HG03521 (cell line): Measurements from ENCODE around the gene DYSF.
"Not testable (repeated sequence)": the region's sequence is repeated elsewhere in the genome, so short reads cannot be mapped to it uniquely, and the experiment has no call there.

ENCODE experiments used
- ATAC-seq: cut with Tn5 transposase; IDR thresholded peaks from one replicate; pipeline ENCODE4 v1.9.1; 2021; ENCODE audit warnings: mild to moderate bottlenecking, moderate library complexity; ENCODE audit not compliant: unreplicated experiment

The DYSF gene

GRCh38 chr2:71469403-71470398, 16.3 kb downstream of the DYSF start:
- ATAC-seq = no peak

DNA sequence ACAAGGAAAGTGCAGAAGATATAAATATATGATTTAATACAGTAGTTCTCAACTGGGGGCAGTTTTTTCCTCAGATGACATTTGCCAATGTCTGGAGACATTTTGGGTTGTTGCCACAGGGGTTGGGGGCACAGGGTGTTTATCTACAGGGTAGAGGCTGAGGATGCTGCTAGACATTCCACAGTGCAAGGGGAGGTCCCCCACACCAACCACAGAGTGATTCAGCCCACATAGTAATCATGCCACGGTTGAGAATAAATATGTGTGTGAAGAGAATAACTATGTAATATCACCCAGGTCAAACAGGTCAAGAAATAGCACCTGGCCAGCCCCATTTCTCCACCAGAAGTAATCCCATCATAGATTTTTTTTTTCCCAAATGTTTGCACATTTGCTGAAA, 17.9 kb downstream of the DYSF start:
- ATAC-seq = no peak

DNA sequence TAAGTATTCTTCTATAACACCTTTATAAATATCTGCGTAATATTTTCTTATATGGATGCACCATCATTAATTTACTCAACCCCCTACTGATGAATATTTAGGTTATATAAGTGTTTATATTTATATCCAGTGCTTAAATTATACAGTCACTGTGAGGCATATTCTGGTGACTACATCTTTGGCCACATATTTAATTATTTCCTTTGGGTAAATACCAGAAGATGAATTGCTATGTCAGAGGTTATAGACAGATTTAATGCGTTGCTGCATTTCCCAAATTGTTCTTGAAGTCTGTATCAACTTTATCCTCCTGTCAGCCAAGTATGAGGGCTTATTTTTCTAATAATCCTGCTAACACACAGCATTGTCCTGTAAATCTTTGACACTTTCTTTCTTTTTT, 18.7 kb downstream of the DYSF start:
- no peak for ATAC-seq

DNA sequence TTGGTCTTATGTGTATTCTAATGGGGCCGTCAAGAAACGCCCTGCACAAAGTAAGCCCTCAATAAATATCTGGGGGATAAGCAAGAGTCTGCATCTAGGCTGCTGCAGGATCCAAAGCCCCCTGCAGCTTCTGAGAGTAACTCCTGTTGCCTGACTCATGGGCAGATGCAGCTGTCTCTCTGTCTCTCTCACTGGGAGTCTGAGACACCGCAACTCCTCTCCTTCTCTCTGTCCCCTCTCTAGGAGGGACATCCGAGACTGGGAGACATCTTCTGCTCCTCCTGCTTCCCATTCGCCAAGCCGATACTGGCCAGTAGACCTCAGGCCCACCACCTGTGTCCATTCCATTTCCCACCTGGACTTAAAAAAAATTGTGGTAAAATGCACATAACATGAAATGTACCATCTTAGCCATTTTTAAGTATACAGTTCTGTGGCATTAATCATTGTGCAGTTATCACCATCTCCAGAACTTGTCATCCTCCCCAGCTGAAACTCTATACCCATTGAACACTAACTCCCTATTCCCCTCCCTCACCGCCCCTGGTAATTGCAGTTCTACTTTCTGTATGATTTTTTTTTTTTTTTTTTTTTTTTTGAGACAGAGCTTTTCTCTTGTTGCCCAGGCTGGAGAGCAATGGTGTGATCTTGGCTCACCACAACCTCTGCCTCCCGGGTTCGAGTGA, 20.1 kb downstream of the DYSF start:
- no peak for ATAC-seq

GRCh38 chr2:71474116-71474743, 20.9 kb downstream of the DYSF start:
- no peak for ATAC-seq

DNA sequence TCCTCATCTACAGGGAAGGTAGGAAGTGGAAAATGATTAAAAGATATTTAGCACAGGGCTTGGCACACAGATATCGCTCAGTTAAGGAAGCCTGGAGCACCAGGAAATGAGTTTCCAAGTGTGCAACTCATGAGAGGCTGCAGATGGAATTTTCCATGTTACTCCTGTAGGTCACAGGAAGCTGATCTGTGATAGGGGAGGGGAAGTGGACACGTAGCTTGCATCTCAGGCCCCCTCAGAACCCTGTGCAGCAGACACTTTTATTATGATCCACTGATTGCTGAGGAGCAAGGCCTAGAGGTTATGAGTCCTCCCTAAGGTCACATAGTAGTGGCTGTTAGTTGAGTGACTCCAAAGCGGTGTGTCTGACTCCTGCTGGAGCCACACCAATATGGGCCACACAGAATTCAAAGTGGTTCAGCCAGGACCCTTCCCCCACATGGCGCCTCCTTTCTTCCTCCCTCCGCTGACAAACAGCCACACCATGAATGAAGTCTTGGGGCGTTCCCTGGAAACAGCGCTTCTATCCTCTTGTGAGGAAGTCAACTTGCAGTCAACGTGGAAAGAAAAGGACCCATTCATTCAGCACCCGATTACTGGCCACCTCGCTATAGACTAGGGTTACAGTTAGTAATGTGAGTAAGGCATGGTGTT, 21.5 kb downstream of the DYSF start:
- no peak for ATAC-seq

GRCh38 chr2:71476495-71476894, 23.1 kb downstream of the DYSF start:
- no peak for ATAC-seq

GRCh38 chr2:71477231-71477691, 23.9 kb downstream of the DYSF start:
- ATAC-seq = no peak

DNA sequence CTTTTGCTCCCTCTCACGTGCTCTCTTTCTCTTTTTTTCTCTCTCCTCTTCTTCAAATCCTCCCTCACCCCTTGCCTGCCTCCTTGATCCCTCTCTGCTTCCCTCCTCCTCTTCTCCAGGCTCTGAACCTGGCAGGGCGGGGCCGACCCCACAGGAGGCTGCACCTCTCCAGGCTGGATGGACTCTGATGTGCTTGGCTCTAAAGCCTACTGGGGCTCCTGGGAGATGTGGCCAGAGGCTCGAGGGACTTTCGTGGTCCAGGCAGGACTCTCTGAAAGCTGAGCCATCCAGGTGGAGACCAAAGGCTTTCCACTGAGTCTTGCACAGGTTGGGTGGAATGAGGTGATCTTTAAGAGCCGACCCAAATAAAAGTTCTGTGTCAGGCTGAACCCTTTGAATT, 25.4 kb downstream of the DYSF start:
- no peak for ATAC-seq

GRCh38 chr2:71479261-71479660, 25.9 kb downstream of the DYSF start:
- no peak for ATAC-seq

GRCh38 chr2:71481111-71481510, 27.8 kb downstream of the DYSF start:
- ATAC-seq = no peak

DNA sequence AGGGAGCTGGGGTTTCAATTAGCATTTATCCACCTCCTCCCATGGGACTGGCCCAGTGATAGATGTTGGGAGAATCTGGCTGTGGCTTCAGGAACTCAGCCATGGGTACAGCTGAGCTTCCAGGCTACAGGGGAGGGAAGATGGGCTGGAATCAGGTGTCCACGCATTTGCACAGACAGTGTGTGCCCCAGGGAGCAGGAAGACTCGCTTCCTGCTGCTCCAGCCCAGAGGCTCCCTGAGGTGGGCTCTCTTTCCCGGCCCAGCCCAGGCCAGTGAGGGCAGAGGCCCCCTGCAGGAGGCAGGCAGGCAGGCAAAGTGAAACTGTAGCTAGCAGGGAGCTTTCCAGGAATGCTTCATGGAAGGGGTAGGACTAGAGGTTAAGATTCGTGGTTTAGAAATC, 28.7 kb downstream of the DYSF start:
- no peak for ATAC-seq

DNA sequence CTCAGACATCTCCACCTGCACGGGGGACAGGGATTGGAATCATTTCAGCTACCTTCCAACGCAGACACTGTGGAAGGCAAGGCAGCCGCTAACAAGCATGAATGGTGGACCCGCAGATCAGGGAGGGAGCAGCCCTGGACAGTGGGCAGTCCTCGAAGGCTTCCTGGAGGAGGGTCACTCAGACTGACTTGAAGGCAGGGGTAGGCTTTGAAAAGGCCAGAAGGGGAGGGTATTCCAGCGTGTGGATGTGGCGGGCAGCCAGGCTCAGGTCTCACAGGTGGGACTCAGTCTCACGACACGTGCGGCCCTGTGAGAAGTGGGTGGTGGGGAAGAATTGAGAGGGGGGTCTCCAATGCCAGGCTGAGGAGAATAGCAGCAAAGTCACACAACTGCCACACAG, 29.9 kb downstream of the DYSF start:
- ATAC-seq = no peak

DNA sequence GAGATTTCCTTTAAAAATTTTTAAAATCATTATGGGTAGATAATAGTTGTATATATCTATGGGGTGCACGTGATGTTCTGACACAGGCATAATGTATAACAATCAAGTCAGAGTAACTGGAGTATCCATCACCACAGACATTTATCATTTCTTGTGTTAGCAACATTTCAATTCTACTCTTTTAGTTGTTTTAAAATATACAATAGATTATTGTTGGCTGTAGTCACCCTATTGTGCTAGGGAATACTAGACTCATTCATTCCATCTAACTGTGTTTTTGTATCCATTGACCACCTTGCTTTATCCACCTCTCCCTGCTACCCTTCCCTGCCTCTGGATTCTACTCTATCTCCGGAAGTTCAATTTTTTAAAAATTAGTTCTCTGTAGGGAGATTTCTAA, 31.0 kb downstream of the DYSF start:
- ATAC-seq = no peak

DNA sequence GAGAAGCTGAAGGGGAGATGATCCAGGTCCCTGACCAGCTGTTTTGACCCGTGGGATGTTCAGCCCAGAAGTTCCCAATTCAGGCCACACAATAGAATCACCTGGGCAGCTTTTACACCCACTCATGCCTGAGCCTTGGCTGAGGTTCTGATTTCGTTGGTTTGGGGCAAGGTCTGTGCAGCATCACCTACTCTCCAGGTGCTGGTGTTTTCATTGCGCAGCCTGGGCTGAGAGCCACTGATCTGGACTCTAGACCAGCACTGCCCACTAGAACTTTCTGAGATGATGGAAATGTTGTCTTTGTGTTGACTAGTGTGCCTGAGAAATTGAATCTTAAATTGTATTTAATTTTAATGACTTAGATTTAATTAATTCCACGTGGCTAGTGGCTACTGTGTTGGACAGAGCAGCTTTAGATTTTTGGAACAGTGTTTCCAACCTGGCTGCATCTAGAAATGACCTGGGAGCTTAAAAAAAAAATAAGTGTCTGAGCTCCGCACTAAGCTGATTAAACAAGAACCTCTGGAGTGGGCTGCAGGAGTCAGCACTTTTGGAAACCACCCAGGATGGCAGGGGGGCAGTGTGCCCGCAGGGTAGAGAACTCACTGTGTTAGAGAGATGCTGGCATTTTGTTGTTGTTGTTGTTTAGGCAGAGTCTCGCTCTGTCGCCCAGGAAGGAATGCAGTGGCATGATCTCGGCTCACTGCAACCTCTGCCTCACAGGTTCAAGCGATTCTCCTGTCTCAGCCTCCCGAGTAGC, 33.7 kb downstream of the DYSF start:
- no peak for ATAC-seq

GRCh38 chr2:71491551-71491950, 38.2 kb downstream of the DYSF start:
- ATAC-seq = not testable (repeated sequence)

GRCh38 chr2:71492112-71492511, 38.8 kb downstream of the DYSF start:
- ATAC-seq = no peak

DNA sequence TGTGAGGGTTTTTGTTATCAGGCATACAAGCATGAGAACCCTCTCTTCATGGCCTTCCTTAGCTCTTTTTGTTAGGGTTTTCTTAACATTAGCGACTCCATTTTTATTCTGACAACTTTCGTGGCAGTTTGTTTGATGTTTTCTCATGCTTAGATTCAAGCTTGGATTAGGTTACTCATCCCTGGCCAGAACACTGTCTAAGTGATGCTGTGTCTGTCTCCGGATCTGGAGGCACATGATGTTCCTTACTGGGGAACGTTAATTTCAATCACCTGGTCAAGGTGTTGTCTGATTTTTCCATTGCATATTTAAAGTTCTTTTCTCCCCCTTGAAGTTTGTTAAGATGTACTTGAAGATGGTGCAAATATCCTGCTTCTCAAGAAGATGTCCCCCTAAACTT, 40.7 kb downstream of the DYSF start:
- ATAC-seq = no peak

- no peak for ATAC-seq
Measured at GRCh38 chr2:71494523-71495155, 41.3 kb downstream of the DYSF start.
